22Rv1 (cell line): Measurements from ENCODE around the gene AFP.

ENCODE experiments used
- H3K27ac ChIP-seq: fragments of 450-650 bp; 2 replicates; pipeline ENCODE4 v1.5.1; 2017
- ZFX ChIP-seq: fragments of 450-650 bp; IDR thresholded peaks from 2 replicates; pipeline ENCODE4 v1.6.1; 2017; ENCODE audit warnings: antibody characterized with exemption, borderline replicate concordance
- TF ChIP-seq, protein P1 (sequence below): fragments of 450-650 bp; IDR thresholded peaks from 2 replicates; pipeline ENCODE4 v1.5.1; 2017; ENCODE audit warnings: mild to moderate bottlenecking

AFP gene

DNA sequence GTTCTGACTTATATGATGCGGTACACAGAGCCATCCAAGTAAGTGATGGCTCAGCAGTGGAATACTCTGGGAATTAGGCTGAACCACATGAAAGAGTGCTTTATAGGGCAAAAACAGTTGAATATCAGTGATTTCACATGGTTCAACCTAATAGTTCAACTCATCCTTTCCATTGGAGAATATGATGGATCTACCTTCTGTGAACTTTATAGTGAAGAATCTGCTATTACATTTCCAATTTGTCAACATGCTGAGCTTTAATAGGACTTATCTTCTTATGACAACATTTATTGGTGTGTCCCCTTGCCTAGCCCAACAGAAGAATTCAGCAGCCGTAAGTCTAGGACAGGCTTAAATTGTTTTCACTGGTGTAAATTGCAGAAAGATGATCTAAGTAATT is 15.4 kb upstream of the AFP start:
- TF ChIP-seq, protein P1, sequence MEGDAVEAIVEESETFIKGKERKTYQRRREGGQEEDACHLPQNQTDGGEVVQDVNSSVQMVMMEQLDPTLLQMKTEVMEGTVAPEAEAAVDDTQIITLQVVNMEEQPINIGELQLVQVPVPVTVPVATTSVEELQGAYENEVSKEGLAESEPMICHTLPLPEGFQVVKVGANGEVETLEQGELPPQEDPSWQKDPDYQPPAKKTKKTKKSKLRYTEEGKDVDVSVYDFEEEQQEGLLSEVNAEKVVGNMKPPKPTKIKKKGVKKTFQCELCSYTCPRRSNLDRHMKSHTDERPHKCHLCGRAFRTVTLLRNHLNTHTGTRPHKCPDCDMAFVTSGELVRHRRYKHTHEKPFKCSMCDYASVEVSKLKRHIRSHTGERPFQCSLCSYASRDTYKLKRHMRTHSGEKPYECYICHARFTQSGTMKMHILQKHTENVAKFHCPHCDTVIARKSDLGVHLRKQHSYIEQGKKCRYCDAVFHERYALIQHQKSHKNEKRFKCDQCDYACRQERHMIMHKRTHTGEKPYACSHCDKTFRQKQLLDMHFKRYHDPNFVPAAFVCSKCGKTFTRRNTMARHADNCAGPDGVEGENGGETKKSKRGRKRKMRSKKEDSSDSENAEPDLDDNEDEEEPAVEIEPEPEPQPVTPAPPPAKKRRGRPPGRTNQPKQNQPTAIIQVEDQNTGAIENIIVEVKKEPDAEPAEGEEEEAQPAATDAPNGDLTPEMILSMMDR, result no peak
- no peak for TF ChIP-seq ZFX

DNA sequence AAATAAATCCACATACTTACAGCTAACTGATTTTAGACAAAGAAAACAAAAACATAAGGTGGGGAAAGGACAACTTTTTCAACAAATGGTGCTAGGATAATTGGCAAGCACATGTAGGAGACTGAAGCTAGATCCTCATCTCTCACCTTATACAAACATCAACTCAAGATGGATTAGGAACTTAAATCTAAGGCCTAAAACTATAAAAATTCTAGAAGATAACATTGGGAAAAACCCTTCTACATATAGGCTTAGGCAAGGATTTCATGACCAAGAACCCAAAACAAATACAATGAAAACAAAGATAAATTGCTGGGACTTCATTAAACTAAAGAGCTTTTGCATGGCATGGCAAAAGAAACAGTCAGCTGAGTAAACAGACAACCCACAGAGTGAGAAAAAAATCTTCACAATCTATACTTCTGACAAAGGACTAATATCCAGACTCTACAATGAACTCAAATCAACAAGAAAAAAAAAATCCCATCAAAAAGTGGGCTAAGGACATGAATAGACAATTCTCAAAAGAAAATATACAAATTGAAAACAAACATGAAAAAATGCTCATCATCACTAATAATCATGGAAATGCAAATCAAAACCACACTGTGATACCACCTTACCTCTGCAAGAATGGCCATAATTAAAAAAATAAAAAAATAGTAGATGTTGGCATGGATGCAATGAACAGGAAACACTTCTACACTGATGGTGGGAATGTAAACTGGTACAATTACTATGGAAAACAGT is 14.1 kb upstream of the AFP start:
- TF ChIP-seq, protein P1, result no peak

More for the DNA sequence above, 15.4 kb upstream of the AFP start:
- H3K27ac ChIP-seq, result no peak overlapping the region

DNA sequence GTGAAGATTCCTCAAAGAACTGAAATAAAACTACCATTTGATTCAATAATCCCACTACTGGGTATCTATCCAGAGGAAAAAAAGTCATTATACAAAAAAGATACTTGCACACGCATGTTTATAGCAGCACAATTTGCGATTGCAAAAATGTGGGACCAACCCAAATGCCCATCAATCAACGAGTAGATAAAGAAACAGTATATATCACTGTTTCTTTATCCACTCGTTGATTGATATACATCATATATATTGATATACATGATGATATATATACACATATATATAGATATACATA is 13.6 kb upstream of the AFP start:
- no peak overlapping the region for H3K27ac ChIP-seq
- TF ChIP-seq, protein P1, result no peak

More for the DNA sequence above, 14.1 kb upstream of the AFP start:
- no peak overlapping the region; the same call in 1 of the 2 replicates for H3K27ac ChIP-seq

DNA sequence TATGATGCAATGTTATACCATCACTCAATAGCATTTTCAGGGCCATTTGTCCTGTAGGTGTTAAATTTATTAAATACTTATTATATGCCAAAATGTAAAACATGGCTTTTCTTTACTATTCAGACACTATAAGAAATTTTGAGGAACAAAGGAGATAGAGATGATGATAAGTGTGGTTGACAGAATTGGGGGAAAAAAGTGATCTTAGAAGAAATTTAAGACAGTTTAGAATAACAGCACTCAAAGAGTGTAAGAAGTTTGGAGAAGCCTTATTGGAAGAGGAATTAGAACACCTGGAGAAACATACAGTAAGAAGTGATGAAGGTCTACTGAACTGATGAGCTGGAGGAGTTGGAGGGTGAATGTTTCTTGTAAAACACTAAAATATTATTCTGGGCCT is 12.8 kb upstream of the AFP start:
- TF ChIP-seq, protein P1, result no peak
- no peak for TF ChIP-seq ZFX
- H3K27ac ChIP-seq, result no peak overlapping the region

DNA sequence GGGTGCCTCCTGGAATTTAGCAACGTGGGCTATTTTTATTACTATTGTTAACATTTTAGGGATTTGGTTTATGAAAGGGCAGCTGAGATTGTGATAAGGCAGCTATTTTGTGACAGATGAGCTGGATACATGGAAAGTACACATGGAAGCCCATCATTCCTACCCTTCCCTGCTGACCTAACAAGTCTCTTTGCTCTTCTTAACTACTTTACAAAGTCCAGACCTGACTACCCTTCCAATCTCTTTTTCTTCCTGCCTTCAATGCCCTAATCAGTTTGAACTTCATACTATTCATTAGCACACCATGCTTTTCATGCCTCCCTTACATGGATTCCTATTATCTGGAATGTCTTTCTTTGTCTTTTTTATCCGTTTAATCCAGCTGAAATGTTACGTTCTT is 9.4 kb upstream of the AFP start:
- TF ChIP-seq, protein P1, result no peak
- TF ChIP-seq ZFX, result no peak
- H3K27ac ChIP-seq, result no peak overlapping the region

DNA sequence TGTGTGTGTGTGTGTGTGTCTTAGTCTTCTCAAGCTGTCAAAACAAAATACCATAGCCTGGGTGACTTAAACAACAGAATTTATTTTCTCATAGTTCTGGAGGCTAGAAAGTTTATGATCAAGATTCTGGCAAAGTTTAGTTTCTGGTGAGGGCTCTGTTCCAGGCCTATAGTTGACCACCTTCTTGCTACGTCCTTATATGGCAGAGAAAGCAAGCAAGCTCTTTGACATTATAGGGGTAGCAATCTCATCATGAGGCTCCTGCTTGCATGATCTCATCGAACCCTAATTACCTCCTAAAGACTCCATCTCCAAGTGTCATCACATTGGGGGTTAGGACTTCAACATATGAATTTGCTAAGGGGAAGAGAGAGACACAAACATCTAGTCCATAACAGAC is 6.9 kb upstream of the AFP start:
- TF ChIP-seq ZFX, result no peak
- TF ChIP-seq, protein P1, result no peak
- no peak overlapping the region for H3K27ac ChIP-seq

DNA sequence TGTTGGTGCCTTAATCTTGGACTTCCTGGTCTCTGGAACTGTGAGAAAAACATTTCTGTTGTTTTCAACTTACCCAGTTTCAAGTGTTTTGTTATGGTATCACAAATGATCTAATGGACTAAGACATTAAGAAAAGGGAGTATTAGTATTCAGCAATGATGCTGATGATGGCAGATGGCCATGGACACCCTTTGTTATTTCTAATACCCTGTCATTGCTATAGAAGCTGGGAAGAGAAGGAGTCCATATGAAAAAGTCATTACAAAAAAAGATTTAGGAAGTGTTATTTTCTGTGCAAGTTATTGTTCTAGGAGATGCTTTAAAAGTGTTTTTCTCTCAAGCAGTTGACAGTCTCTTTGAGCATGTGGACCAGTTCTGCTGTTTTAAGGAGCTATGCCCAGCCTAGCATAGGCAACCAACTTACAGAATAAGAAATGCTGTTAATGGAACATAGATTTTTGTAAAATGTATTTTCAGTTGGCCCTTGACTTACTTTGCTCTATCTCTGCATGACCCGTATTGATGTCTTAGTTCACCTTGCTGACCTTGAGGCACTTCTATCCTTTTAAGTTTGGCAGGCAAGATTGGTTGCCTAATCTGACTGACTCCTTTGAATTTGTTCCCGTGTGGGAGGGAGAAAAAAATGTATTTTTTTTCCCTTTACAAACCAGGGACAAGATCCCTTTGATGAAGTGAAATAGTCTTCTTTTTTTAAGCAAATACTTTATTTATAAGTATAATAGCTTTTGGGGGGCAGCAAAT is 6.0 kb upstream of the AFP start:
- TF ChIP-seq, protein P1, result no peak
- TF ChIP-seq ZFX, result no peak

More for the DNA sequence above, 6.0 kb upstream of the AFP start:
- no peak overlapping the region for H3K27ac ChIP-seq
